ENCODE results near the gene LPGAT1.
"Not testable (repeated sequence)": the region's sequence is repeated elsewhere in the genome, so short reads cannot be mapped to it uniquely, and the experiment has no call there.

The LPGAT1 gene

GRCh38 chr1:211734359-211734758 is 96.2 kb downstream of the LPGAT1 start:
- DNase-seq: peak; percentile 66

- no peak for DNase-seq
Measured at GRCh38 chr1:211732293-211732980, 98.1 kb downstream of the LPGAT1 start.

GRCh38 chr1:211731456-211732292 is 98.9 kb downstream of the LPGAT1 start:
- peak; percentile 50 for DNase-seq

- DNase-seq: no peak
Measured at GRCh38 chr1:211730347-211730746, 100.2 kb downstream of the LPGAT1 start.

- no peak for DNase-seq
Measured at GRCh38 chr1:211729238-211729637, 101.3 kb downstream of the LPGAT1 start.

- DNase-seq: no peak
Measured at GRCh38 chr1:211726467-211726995, 104.0 kb downstream of the LPGAT1 start.

GRCh38 chr1:211724687-211725196 is 105.8 kb downstream of the LPGAT1 start:
- no peak for DNase-seq

GRCh38 chr1:211723273-211723672 is 107.3 kb downstream of the LPGAT1 start:
- DNase-seq: no peak

- DNase-seq: no peak
Measured at GRCh38 chr1:211722277-211723175, 108.0 kb downstream of the LPGAT1 start.

- not testable (repeated sequence) for DNase-seq
Measured at GRCh38 chr1:211716555-211716954, 114.0 kb downstream of the LPGAT1 start.

GRCh38 chr1:211715971-211716370 is 114.6 kb downstream of the LPGAT1 start:
- DNase-seq: no peak

- no peak for DNase-seq
Measured at GRCh38 chr1:211714154-211714553, 116.4 kb downstream of the LPGAT1 start.

GRCh38 chr1:211713231-211713630 is 117.3 kb downstream of the LPGAT1 start:
- no peak for DNase-seq

GRCh38 chr1:211711315-211711705 is 119.3 kb downstream of the LPGAT1 start:
- peak; percentile 71 for DNase-seq

GRCh38 chr1:211710566-211711314 is 119.8 kb downstream of the LPGAT1 start:
- no peak for DNase-seq

- no peak for DNase-seq
Measured at GRCh38 chr1:211708926-211709325, 121.6 kb downstream of the LPGAT1 start.

- DNase-seq: no peak
Measured at GRCh38 chr1:211708006-211708405, 122.6 kb downstream of the LPGAT1 start.

GRCh38 chr1:211705467-211706091 is 125.0 kb downstream of the LPGAT1 start:
- no peak for DNase-seq

- no peak for DNase-seq
Measured at GRCh38 chr1:211704543-211704942, 126.0 kb downstream of the LPGAT1 start.

GRCh38 chr1:211703812-211704537 is 126.6 kb downstream of the LPGAT1 start:
- DNase-seq: peak; percentile 92

- no peak for DNase-seq
Measured at GRCh38 chr1:211701733-211702132, 128.8 kb downstream of the LPGAT1 start.
